K562 (cell line): Measurements from ENCODE around the gene RCE1. TPM values are rescaled to one million over a fixed set of nuclear protein-coding genes. Genes with fewer than 3 reads are reported as not detected.

Experiments
- EP300 ChIP-seq: IDR thresholded peaks from 2 replicates; pipeline ENCODE4 v1.6.1; 2012; ENCODE audit warnings: low read length, improper control_type of control experiment
- GTF2B ChIP-seq: IDR thresholded peaks from 2 replicates; pipeline ENCODE4 v1.6.1; 2011; ENCODE audit not compliant: insufficient read length; ENCODE audit errors: extremely low read depth
- HNRNPLL ChIP-seq: fragments of 200-400 bp; formaldehyde crosslinking; IDR thresholded peaks from 2 replicates; pipeline ENCODE4 v1.6.1; 2017; ENCODE audit warnings: low read length, low read depth, mild to moderate bottlenecking; ENCODE audit not compliant: poor library complexity, severe bottlenecking
- JUNB ChIP-seq: fragments of 450-650 bp; formaldehyde crosslinking; conservative IDR thresholded peaks from 2 replicates; pipeline ENCODE4 v1.4.0; 2020; ENCODE audit warnings: mild to moderate bottlenecking
- MLX ChIP-seq, 2 experiments: fragments of 450-650 bp in 1 of 2; sonication (generic) in 1 of 2; formaldehyde crosslinking; conservative IDR thresholded peaks; 2 replicates each; pipeline versions ENCODE4 v1.4.0 to v1.8.1; 2020 to 2022; ENCODE audit warnings: mild to moderate bottlenecking in 1 of 2, missing genetic modification reagents in 1 of 2
- PHF21A ChIP-seq: fragments of 450-650 bp; IDR thresholded peaks from 2 replicates; pipeline ENCODE4 v1.6.1; 2017; ENCODE audit warnings: low read depth, borderline replicate concordance
- PTTG1 ChIP-seq: fragments of 450-650 bp; IDR thresholded peaks from 2 replicates; pipeline ENCODE4 v1.6.1; 2016; ENCODE audit warnings: low read depth, mild to moderate bottlenecking, missing genetic modification characterization, missing compliant biosample characterization
- SAP30 ChIP-seq: fragments of 200-600 bp; sonication (generic); IDR thresholded peaks from 2 replicates; pipeline ENCODE4 v1.6.1; 2012; ENCODE audit warnings: borderline replicate concordance, low read depth, mild to moderate bottlenecking, moderate library complexity, low read length, control low read depth, inconsistent platforms; ENCODE audit not compliant: insufficient read depth, poor library complexity, severe bottlenecking
- SMARCA4 ChIP-seq: fragments of 450-650 bp; IDR thresholded peaks from 2 replicates; pipeline ENCODE4 v1.6.1; 2016
- SREBF2 ChIP-seq: sonication (generic); formaldehyde crosslinking; IDR thresholded peaks from 2 replicates; pipeline ENCODE4 v1.4.0; 2020; ENCODE audit warnings: mild to moderate bottlenecking, missing genetic modification reagents
- TEAD1 ChIP-seq, 2 experiments: fragments of 450-650 bp in 1 of 2; sonication (generic) in 1 of 2; formaldehyde crosslinking; IDR thresholded peaks; 2 replicates each; pipeline versions ENCODE4 v1.4.0 to v1.8.0; 2020 to 2022; ENCODE audit warnings: mild to moderate bottlenecking in 2 of 2, missing genetic modification reagents in 1 of 2
- YBX1 ChIP-seq: fragments of 450-650 bp; IDR thresholded peaks from 2 replicates; pipeline ENCODE4 v1.7.1; 2016; ENCODE audit warnings: mild to moderate bottlenecking
- ZNF263 ChIP-seq: sonication (generic); formaldehyde crosslinking; IDR thresholded peaks from 2 replicates; pipeline ENCODE4 v1.8.0; 2022; ENCODE audit warnings: mild to moderate bottlenecking, missing genetic modification reagents, borderline replicate concordance
- ZNF699 ChIP-seq: fragments of 250-450 bp; sonication (Bioruptor Pico); IDR thresholded peaks from 2 replicates; pipeline ENCODE4 v1.8.0; 2021; ENCODE audit warnings: mild to moderate bottlenecking, moderate library complexity; ENCODE audit not compliant: insufficient replicate concordance
- ZNF778 ChIP-seq: fragments of 450-650 bp; formaldehyde crosslinking; IDR thresholded peaks from 2 replicates; pipeline ENCODE4 v1.4.0; 2020; ENCODE audit warnings: mild to moderate bottlenecking, moderate library complexity
- ZNF830 ChIP-seq: fragments of 250-450 bp; sonication (Bioruptor Pico); IDR thresholded peaks from 2 replicates; pipeline ENCODE4 v1.5.0; 2021; ENCODE audit warnings: mild to moderate bottlenecking
- polyA plus RNA-seq, 8 experiments: library from polyadenylated mRNA; depleted of rRNA in 4 of 8; stranded (reverse) in 5 of 8; unstranded in 3 of 8; fragments of >200 nt; fragmentation: Nextera tagmentation in 2 of 8; fragmentation: Illumina TruSeq in 1 of 8; extraction: Ambion mirVana in 2 of 8; extraction: Trizol in 1 of 8; gene quantifications; 2 replicates each; pipeline versions ENCODE4 v1.2.1 to v1.2.3, GENCODE V29; 2011 to 2014; ENCODE audit warnings: inconsistent platforms in 1 of 8, missing spikeins in 1 of 8
- total RNA-seq, 7 experiments: library from RNA; depleted of rRNA in 6 of 7; stranded (reverse); fragments of >200 nt in 6 of 7; fragmentation: Illumina TruSeq in 2 of 7; extraction: Trizol in 2 of 7; gene quantifications; 2 replicates each; pipeline versions ENCODE4 v1.2.1 to v1.2.3, GENCODE V29; 2011 to 2021; ENCODE audit warnings: low replicate concordance in 1 of 7
- TF ChIP-seq, protein P1 (sequence below): IDR thresholded peaks from 2 replicates; pipeline ENCODE4 v1.6.1; 2012; ENCODE audit warnings: low read depth, low read length, improper control_type of control experiment, borderline replicate concordance
- TF ChIP-seq, protein P2 (sequence below), 3 experiments: IDR thresholded peaks in 2 of 3; conservative IDR thresholded peaks in 1 of 3; 2 replicates each; pipeline ENCODE4 v1.5.1; 2011 to 2012; ENCODE audit warnings: low read length in 3 of 3, mild to moderate bottlenecking in 3 of 3, control low read depth in 2 of 3, improper control_type of control experiment in 1 of 3, inconsistent platforms in 1 of 3, low read depth in 1 of 3, mixed read lengths in 1 of 3, moderate library complexity in 1 of 3; ENCODE audit not compliant: insufficient read depth in 2 of 3
- TF ChIP-seq, protein P3 (sequence below): fragments of 250-450 bp; sonication (Bioruptor Pico); IDR thresholded peaks from 2 replicates; pipeline ENCODE4 v1.4.0; 2020; ENCODE audit warnings: mild to moderate bottlenecking, moderate library complexity

Gene RCE1
- total and polyA plus RNA-seq, 9 of the 15 experiments (the other 6 are each of a cell fraction or from before 2014, with no cell fraction given), result 0.75 to 41.5 (median 15.1) TPM

GRCh38 chr11:66835768-66836405 lies 7.4 kb upstream of the RCE1 start (continued):
- TF ChIP-seq, protein P1, sequence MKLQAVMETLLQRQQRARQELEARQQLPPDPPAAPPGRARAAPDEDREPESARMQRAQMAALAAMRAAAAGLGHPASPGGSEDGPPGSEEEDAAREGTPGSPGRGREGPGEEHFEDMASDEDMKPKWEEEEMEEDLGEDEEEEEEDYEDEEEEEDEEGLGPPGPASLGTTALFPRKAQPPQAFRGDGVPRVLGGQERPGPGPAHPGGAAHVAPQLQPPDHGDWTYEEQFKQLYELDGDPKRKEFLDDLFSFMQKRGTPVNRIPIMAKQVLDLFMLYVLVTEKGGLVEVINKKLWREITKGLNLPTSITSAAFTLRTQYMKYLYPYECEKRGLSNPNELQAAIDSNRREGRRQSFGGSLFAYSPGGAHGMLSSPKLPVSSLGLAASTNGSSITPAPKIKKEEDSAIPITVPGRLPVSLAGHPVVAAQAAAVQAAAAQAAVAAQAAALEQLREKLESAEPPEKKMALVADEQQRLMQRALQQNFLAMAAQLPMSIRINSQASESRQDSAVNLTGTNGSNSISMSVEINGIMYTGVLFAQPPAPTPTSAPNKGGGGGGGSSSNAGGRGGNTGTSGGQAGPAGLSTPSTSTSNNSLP, result peak; percentile 27; the same call in 1 of the 2 replicates
- TF ChIP-seq SMARCA4 (peak; percentile 79), SREBF2 (CRISPR knock-in tag) (no peak), PTTG1 (no peak), ZNF263 (CRISPR knock-in tag) (no peak), ZNF778 (CRISPR knock-in tag) (no peak), GTF2B (no peak), ZNF830 (CRISPR knock-in tag) (no peak), YBX1 (no peak), SAP30 (no peak), HNRNPLL (no peak), JUNB (CRISPR knock-in tag) (no peak), EP300 (peak; percentile 69), MLX (CRISPR knock-in tag; conservative IDR thresholded peaks at IDR 0.05) (no peak), PHF21A (no peak), ZNF699 (CRISPR knock-in tag) (no peak), TEAD1 (CRISPR knock-in tag; IDR thresholded peaks at IDR 0.05) (no peak)
- TF ChIP-seq, protein P2, sequence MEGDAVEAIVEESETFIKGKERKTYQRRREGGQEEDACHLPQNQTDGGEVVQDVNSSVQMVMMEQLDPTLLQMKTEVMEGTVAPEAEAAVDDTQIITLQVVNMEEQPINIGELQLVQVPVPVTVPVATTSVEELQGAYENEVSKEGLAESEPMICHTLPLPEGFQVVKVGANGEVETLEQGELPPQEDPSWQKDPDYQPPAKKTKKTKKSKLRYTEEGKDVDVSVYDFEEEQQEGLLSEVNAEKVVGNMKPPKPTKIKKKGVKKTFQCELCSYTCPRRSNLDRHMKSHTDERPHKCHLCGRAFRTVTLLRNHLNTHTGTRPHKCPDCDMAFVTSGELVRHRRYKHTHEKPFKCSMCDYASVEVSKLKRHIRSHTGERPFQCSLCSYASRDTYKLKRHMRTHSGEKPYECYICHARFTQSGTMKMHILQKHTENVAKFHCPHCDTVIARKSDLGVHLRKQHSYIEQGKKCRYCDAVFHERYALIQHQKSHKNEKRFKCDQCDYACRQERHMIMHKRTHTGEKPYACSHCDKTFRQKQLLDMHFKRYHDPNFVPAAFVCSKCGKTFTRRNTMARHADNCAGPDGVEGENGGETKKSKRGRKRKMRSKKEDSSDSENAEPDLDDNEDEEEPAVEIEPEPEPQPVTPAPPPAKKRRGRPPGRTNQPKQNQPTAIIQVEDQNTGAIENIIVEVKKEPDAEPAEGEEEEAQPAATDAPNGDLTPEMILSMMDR (IDR thresholded peaks at IDR 0.05 in 2 of 3, conservative IDR thresholded peaks at IDR 0.05 in 1 of 3; ENCODE audit: insufficient read depth in 2 of 3, low read depth in 1 of 3, low read length in 3 of 3), result no peak
- TF ChIP-seq, protein P3, sequence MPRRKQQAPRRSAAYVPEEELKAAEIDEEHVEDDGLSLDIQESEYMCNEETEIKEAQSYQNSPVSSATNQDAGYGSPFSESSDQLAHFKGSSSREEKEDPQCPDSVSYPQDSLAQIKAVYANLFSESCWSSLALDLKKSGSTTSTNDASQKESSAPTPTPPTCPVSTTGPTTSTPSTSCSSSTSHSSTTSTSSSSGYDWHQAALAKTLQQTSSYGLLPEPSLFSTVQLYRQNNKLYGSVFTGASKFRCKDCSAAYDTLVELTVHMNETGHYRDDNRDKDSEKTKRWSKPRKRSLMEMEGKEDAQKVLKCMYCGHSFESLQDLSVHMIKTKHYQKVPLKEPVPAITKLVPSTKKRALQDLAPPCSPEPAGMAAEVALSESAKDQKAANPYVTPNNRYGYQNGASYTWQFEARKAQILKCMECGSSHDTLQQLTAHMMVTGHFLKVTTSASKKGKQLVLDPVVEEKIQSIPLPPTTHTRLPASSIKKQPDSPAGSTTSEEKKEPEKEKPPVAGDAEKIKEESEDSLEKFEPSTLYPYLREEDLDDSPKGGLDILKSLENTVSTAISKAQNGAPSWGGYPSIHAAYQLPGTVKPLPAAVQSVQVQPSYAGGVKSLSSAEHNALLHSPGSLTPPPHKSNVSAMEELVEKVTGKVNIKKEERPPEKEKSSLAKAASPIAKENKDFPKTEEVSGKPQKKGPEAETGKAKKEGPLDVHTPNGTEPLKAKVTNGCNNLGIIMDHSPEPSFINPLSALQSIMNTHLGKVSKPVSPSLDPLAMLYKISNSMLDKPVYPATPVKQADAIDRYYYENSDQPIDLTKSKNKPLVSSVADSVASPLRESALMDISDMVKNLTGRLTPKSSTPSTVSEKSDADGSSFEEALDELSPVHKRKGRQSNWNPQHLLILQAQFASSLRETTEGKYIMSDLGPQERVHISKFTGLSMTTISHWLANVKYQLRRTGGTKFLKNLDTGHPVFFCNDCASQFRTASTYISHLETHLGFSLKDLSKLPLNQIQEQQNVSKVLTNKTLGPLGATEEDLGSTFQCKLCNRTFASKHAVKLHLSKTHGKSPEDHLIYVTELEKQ (CRISPR knock-in tag), result no peak
